Ishikawa (cell line): ENCODE measurements around the gene NTNG2.

Experiments used
- CEBPB ChIP-seq: IDR thresholded peaks from 2 replicates; pipeline ENCODE4 v1.6.1; 2012
- CREB1 ChIP-seq: IDR thresholded peaks from 2 replicates; pipeline ENCODE4 v1.6.1; 2012; ENCODE audit warnings: low read depth
- EGR1 ChIP-seq: IDR thresholded peaks from 2 replicates; pipeline ENCODE4 v1.6.1; 2012
- EP300 ChIP-seq: IDR thresholded peaks from 2 replicates; pipeline ENCODE4 v1.6.1; 2012; ENCODE audit warnings: borderline replicate concordance
- FOXM1 ChIP-seq: IDR thresholded peaks from 2 replicates; pipeline ENCODE4 v1.6.1; 2012; ENCODE audit warnings: low read depth, borderline replicate concordance
- MAX ChIP-seq: IDR thresholded peaks from 2 replicates; pipeline ENCODE4 v1.6.1; 2012
- NFIC ChIP-seq: IDR thresholded peaks from 2 replicates; pipeline ENCODE4 v1.6.1; 2012
- RAD21 ChIP-seq: IDR thresholded peaks from 2 replicates; pipeline ENCODE4 v1.6.1; 2012; ENCODE audit warnings: low read depth
- REST ChIP-seq: IDR thresholded peaks from 2 replicates; pipeline ENCODE4 v1.6.1; 2012; ENCODE audit warnings: low read depth, mild to moderate bottlenecking
- TAF1 ChIP-seq: IDR thresholded peaks from 2 replicates; pipeline ENCODE4 v1.6.1; 2012; ENCODE audit warnings: low read depth, mild to moderate bottlenecking
- TCF12 ChIP-seq: IDR thresholded peaks from 2 replicates; pipeline ENCODE4 v1.6.1; 2012; ENCODE audit warnings: low read depth
- TEAD4 ChIP-seq: IDR thresholded peaks from 2 replicates; pipeline ENCODE4 v1.6.1; 2012
- USF1 ChIP-seq: IDR thresholded peaks from 2 replicates; pipeline ENCODE4 v1.6.1; 2012
- YY1 ChIP-seq: IDR thresholded peaks from 2 replicates; pipeline ENCODE4 v1.6.1; 2012; ENCODE audit warnings: low read depth
- ZBTB7A ChIP-seq: IDR thresholded peaks from 2 replicates; pipeline ENCODE4 v1.6.1; 2012; ENCODE audit warnings: low read depth

NTNG2 gene

GRCh38 chr9:132162764-132163456 is 1.1 kb downstream of the NTNG2 start:
- TF ChIP-seq TEAD4 (no peak), NFIC (no peak), ZBTB7A (no peak), FOXM1 (no peak), REST (no peak), EP300 (no peak), USF1 (no peak), CREB1 (no peak), RAD21 (no peak), TCF12 (no peak), TAF1 (no peak), EGR1 (no peak)

GRCh38 chr9:132163457-132163875 is 1.6 kb downstream of the NTNG2 start:
- TF ChIP-seq MAX (no peak), CEBPB (no peak), TCF12 (no peak), REST (no peak), CREB1 (no peak), TEAD4 (no peak), EP300 (no peak), RAD21 (no peak), ZBTB7A (no peak), FOXM1 (no peak), TAF1 (no peak), NFIC (no peak)

GRCh38 chr9:132163876-132164603 is 2.2 kb downstream of the NTNG2 start:
- TF ChIP-seq NFIC (no peak), USF1 (no peak), RAD21 (no peak), EGR1 (no peak), FOXM1 (no peak), CREB1 (no peak), ZBTB7A (no peak), TCF12 (no peak), TAF1 (no peak), TEAD4 (no peak), REST (no peak), CEBPB (no peak), YY1 (no peak), EP300 (no peak)
